Measurements from ENCODE around the gene LCTL.

LCTL gene

DNA sequence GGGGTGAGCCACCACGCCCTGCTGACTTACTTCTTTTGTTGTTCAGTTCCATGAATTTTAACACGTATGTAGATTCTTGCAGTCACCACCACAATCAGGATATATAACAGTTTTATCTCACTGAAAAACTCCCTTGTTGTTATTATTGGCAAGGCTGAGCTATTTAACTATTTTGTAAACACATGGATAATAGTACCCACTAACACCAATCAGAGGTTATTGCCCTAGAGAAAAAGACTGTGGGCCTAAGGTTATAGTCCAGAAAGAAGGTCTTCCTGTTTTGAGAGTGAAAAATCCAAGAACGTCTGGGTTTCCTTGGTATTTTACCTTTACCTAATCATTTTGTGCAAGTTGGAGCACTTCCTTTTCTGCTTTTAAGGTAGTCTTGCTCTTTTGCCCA lies 51.2 kb downstream of the LCTL start:
- Histone ChIP-seq H3K4me1 (ENCODE audit: low read length) (no peaks in the 10 kb centered on the region), H3K27me3 (ENCODE audit: low read depth, low read length) (no peaks in the 10 kb centered on the region), H3K4me3 (ENCODE audit: low read length) (no peak overlapping the region), H3K27ac (ENCODE audit: low read length) (no peak overlapping the region), H3K9ac (ENCODE audit: low read length) (no peak overlapping the region), H3K4me2 (ENCODE audit: low read length) (no peak overlapping the region), H3K36me3 (replicated peaks; ENCODE audit: low read depth, low read length) (peaks cover 33% of the 10 kb centered on the region), H2AFZ (ENCODE audit: low read depth, low read length) (no peak overlapping the region), H3K9me3 (ENCODE audit: insufficient read depth, low read length) (no peaks in the 10 kb centered on the region), H3K79me2 (ENCODE audit: low read length) (no peaks in the 10 kb centered on the region), H4K20me1 (ENCODE audit: insufficient read depth, low read length) (no peaks in the 10 kb centered on the region)
- TF ChIP-seq, protein P1, sequence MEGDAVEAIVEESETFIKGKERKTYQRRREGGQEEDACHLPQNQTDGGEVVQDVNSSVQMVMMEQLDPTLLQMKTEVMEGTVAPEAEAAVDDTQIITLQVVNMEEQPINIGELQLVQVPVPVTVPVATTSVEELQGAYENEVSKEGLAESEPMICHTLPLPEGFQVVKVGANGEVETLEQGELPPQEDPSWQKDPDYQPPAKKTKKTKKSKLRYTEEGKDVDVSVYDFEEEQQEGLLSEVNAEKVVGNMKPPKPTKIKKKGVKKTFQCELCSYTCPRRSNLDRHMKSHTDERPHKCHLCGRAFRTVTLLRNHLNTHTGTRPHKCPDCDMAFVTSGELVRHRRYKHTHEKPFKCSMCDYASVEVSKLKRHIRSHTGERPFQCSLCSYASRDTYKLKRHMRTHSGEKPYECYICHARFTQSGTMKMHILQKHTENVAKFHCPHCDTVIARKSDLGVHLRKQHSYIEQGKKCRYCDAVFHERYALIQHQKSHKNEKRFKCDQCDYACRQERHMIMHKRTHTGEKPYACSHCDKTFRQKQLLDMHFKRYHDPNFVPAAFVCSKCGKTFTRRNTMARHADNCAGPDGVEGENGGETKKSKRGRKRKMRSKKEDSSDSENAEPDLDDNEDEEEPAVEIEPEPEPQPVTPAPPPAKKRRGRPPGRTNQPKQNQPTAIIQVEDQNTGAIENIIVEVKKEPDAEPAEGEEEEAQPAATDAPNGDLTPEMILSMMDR (IDR thresholded peaks at IDR 0.05; ENCODE audit: low read depth, low read length): no peak
- no peak for TF ChIP-seq EZH2phosphoT487 (IDR thresholded peaks at IDR 0.05; ENCODE audit: low read depth)

DNA sequence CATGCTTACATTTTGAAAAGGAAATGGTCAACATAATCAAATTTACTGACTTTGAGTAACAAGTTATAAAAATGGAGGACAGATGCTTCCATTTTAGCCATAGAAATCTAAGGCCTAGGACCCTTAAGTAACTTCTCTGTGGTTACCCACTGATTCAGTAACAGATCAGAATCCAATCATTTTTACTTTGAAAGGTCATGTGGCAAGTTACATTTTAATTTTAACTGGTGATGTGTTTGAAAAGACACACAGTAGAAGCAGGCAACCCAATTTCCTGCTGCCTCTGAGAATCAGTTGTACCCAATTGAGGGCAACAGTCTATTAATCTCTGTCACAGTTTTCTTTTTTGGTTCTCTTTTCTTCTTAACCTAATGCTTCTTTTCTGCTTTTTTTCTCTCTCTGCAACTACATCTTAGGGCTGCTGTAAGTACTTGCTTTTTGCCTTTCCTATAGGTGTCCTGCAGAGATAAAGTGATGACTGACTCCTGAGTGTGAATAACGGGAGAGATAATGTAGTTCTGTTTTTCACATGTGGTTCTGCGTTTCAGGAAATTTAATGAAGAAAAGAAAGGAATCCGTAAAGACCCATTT lies 57.4 kb downstream of the LCTL start:
- Histone ChIP-seq H3K4me3 (ENCODE audit: low read length) (no peak overlapping the region), H4K20me1 (ENCODE audit: insufficient read depth, low read length) (peaks cover 7% of the 10 kb centered on the region), H3K27me3 (ENCODE audit: low read depth, low read length) (no peaks in the 10 kb centered on the region), H3K36me3 (replicated peaks; ENCODE audit: low read depth, low read length) (peaks cover 16% of the 10 kb centered on the region), H3K27ac (ENCODE audit: low read length) (no peak overlapping the region), H3K9me3 (ENCODE audit: insufficient read depth, low read length) (no peaks in the 10 kb centered on the region), H3K9ac (ENCODE audit: low read length) (no peak overlapping the region), H3K79me2 (ENCODE audit: low read length) (peaks cover 48% of the 10 kb centered on the region), H2AFZ (ENCODE audit: low read depth, low read length) (no peak overlapping the region), H3K4me1 (ENCODE audit: low read length) (peaks cover 16% of the 10 kb centered on the region), H3K4me2 (ENCODE audit: low read length) (no peak overlapping the region)
- TF ChIP-seq, protein P1 (IDR thresholded peaks at IDR 0.05; ENCODE audit: low read depth, low read length): no peak
- no peak for TF ChIP-seq EZH2phosphoT487 (IDR thresholded peaks at IDR 0.05; ENCODE audit: low read depth)

DNA sequence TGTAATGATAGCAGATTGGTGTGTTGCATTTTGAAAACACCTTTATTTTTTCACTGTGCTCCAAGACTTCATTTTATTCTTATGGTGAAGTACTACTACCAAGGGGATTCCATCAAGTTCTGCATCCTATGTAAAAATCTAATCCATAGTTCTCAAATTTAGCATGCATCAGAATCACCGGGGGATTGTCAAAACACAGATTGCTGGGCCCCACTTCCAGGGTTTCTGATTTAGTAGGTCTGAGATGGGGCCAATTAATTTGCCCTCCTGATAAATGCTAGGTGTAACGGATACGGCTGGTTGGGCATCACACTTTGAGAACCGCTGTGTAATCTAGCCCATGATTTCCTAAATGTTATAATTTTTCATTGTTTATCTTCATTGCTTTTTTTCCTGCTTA lies 60.0 kb downstream of the LCTL start:
- TF ChIP-seq, protein P1 (IDR thresholded peaks at IDR 0.05; ENCODE audit: low read depth, low read length): no peak

DNA sequence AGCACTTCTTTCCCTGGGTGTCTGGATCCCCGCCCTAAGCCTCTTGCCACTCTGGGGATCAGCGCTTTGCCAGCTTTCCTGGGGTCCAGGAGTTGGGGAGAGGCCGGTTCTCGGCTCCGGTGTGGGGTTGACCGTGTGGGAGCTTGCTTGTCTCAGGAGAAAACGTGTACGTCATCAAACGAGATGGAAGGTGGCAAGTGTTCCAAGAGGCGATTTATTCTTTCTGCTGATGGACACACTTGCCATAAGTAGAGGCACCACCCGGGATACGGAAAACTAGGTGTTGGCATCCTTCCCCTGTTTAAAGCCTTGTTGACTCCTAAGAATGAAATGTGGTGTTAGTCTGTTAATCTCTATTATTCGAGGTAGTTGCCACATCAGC lies 60.4 kb downstream of the LCTL start:
- Histone ChIP-seq H2AFZ (ENCODE audit: low read depth, low read length) (peak overlapping the region; percentile 100), H3K27ac (ENCODE audit: low read length) (peak overlapping the region; percentile 83), H3K4me1 (ENCODE audit: low read length) (peaks cover 35% of the 10 kb centered on the region), H3K79me2 (ENCODE audit: low read length) (peaks cover 74% of the 10 kb centered on the region), H3K9ac (ENCODE audit: low read length) (peak overlapping the region; percentile 99), H4K20me1 (ENCODE audit: insufficient read depth, low read length) (peaks cover 15% of the 10 kb centered on the region), H3K27me3 (ENCODE audit: low read depth, low read length) (no peaks in the 10 kb centered on the region), H3K36me3 (replicated peaks; ENCODE audit: low read depth, low read length) (peaks cover 41% of the 10 kb centered on the region), H3K4me3 (ENCODE audit: low read length) (peak overlapping the region; percentile 92), H3K9me3 (ENCODE audit: insufficient read depth, low read length) (no peaks in the 10 kb centered on the region), H3K4me2 (ENCODE audit: low read length) (peak overlapping the region; percentile 94)
- no peak for TF ChIP-seq EZH2phosphoT487 (IDR thresholded peaks at IDR 0.05; ENCODE audit: low read depth)
- TF ChIP-seq, protein P1 (IDR thresholded peaks at IDR 0.05; ENCODE audit: low read depth, low read length): no peak

More for the DNA sequence above, 60.0 kb downstream of the LCTL start:
- H3K4me1 ChIP-seq (ENCODE audit: low read length): peaks cover 35% of the 10 kb centered on the region
- peaks cover 74% of the 10 kb centered on the region for H3K79me2 ChIP-seq (ENCODE audit: low read length)
- H3K4me2 ChIP-seq (ENCODE audit: low read length): peak overlapping the region; percentile 94
- no peaks in the 10 kb centered on the region for H3K9me3 ChIP-seq (ENCODE audit: insufficient read depth, low read length)
- H2AFZ ChIP-seq (ENCODE audit: low read depth, low read length): peak overlapping the region; percentile 100; the same call in 1 of the 2 replicates
- H3K27ac ChIP-seq (ENCODE audit: low read length): peak overlapping the region; percentile 83; the same call in 1 of the 2 replicates
- H4K20me1 ChIP-seq (ENCODE audit: insufficient read depth, low read length): peaks cover 15% of the 10 kb centered on the region
- H3K27me3 ChIP-seq (ENCODE audit: low read depth, low read length): no peaks in the 10 kb centered on the region
- H3K4me3 ChIP-seq (ENCODE audit: low read length): peak overlapping the region; percentile 92
- peak overlapping the region; percentile 99 for H3K9ac ChIP-seq (ENCODE audit: low read length)
- H3K36me3 ChIP-seq (replicated peaks; ENCODE audit: low read depth, low read length): peaks cover 41% of the 10 kb centered on the region
